Measurements from ENCODE around the gene TENT5C. TPM values are rescaled to one million over a fixed set of nuclear protein-coding genes. Genes with fewer than 3 reads are reported as not detected.
A peak's percentile ranks its signal among the peaks of the same experiment; 100 is the strongest.

Gene TENT5C
- total RNA-seq, 6 experiments from 2014 or later = 0.47 to 0.91 (median 0.75) TPM

DNA sequence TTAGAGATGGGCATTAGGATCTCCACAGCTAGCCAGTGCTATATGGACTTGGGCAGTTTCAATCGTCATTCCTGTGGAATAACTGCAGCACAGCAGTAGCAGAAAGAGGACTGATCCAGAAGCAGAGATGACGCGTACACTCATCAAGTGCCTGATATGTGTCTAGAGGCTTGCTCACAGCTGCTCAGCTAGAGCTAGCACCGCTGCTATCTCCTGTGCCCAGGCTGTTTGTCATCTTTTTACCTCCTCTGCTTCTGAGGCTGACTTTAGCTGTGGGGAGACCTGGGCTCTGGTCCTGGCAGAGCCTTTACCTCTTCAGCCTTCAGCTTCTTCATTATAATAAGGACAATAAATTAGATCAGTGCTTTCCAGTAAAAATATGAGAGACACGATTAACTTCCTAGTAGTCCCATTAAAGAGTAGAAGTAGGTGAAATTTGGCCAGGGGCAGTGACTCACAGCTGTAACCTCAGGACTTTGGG lies 5.3 kb downstream of the TENT5C start:
- Mint-ChIP-seq H3K9me3 (no peaks in the 10 kb centered on the region), H3K27ac (no peak overlapping the region), H3K27me3 (ENCODE audit: insufficient read depth) (peaks cover 6% of the 10 kb centered on the region), H3K4me3 (no peak overlapping the region), H3K4me1 (ENCODE audit: low read depth) (peaks cover 40% of the 10 kb centered on the region), H3K36me3 (ENCODE audit: low read depth) (no peaks in the 10 kb centered on the region)
- TF ChIP-seq, protein P1, sequence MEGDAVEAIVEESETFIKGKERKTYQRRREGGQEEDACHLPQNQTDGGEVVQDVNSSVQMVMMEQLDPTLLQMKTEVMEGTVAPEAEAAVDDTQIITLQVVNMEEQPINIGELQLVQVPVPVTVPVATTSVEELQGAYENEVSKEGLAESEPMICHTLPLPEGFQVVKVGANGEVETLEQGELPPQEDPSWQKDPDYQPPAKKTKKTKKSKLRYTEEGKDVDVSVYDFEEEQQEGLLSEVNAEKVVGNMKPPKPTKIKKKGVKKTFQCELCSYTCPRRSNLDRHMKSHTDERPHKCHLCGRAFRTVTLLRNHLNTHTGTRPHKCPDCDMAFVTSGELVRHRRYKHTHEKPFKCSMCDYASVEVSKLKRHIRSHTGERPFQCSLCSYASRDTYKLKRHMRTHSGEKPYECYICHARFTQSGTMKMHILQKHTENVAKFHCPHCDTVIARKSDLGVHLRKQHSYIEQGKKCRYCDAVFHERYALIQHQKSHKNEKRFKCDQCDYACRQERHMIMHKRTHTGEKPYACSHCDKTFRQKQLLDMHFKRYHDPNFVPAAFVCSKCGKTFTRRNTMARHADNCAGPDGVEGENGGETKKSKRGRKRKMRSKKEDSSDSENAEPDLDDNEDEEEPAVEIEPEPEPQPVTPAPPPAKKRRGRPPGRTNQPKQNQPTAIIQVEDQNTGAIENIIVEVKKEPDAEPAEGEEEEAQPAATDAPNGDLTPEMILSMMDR (IDR thresholded peaks at IDR 0.05) = no peak
- no peak for DNase-seq

GRCh38 chr1:117611894-117612483 lies 6.1 kb downstream of the TENT5C start:
- peaks cover 5% of the 10 kb centered on the region for H3K27me3 Mint-ChIP-seq (ENCODE audit: insufficient read depth)
- TF ChIP-seq, protein P1 (IDR thresholded peaks at IDR 0.05) = no peak
- DNase-seq = no peak
- no peaks in the 10 kb centered on the region for H3K36me3 Mint-ChIP-seq (ENCODE audit: low read depth)
- H3K27ac Mint-ChIP-seq = no peak overlapping the region
- peaks cover 40% of the 10 kb centered on the region for H3K4me1 Mint-ChIP-seq (ENCODE audit: low read depth)
- no peak overlapping the region for H3K4me3 Mint-ChIP-seq
- H3K9me3 Mint-ChIP-seq = no peaks in the 10 kb centered on the region

- H3K9me3 Mint-ChIP-seq = no peaks in the 10 kb centered on the region
- peaks cover 5% of the 10 kb centered on the region for H3K27me3 Mint-ChIP-seq (ENCODE audit: insufficient read depth)
- H3K36me3 Mint-ChIP-seq (ENCODE audit: low read depth) = no peaks in the 10 kb centered on the region
- DNase-seq = peak; percentile 83
- peaks cover 40% of the 10 kb centered on the region for H3K4me1 Mint-ChIP-seq (ENCODE audit: low read depth)
- TF ChIP-seq, protein P1 (IDR thresholded peaks at IDR 0.05) = no peak
- peak overlapping the region; percentile 70 for H3K27ac Mint-ChIP-seq
- no peak overlapping the region; the same call in 1 of the 2 replicates for H3K4me3 Mint-ChIP-seq
Measured at GRCh38 chr1:117612517-117613248, 6.8 kb downstream of the TENT5C start.

DNA sequence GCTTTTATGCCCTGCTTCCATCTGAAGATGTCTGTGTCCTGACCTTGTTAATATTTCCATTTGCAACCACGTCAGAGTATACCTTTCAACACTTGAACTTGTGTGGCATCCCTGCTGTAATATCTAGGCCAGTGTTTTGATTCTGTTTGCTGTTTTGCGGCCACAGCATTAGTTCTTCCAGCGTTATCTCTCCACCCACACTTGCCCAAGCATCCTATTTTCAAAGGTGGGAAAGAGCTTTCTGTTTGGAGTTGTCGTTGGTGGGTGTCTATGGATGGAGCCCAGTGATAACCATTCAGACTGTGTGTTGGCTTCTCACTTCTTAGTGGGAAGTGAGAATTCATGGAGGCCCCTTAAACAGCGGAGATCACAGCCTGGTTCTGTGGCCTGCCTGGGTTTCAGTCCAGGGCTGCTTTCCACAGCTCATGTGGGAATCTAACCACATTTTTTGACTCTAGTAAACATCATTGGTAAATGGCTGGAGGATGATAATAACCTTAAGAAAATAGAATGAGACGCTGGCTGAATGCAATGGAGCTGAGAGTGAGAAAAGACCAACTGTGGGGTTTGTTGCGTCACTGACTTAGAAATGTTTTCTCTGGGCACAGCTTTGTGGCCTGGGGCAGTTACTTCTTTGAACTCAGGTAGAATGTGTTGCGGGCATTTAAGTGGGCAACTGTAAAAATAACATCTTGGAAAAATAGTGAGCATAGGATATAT lies 7.6 kb downstream of the TENT5C start:
- no peaks in the 10 kb centered on the region for H3K36me3 Mint-ChIP-seq (ENCODE audit: low read depth)
- H3K4me1 Mint-ChIP-seq (ENCODE audit: low read depth) = peaks cover 40% of the 10 kb centered on the region
- no peaks in the 10 kb centered on the region for H3K9me3 Mint-ChIP-seq
- H3K27me3 Mint-ChIP-seq (ENCODE audit: insufficient read depth) = peaks cover 5% of the 10 kb centered on the region
- no peak for DNase-seq
- H3K27ac Mint-ChIP-seq = peak overlapping the region; percentile 70
- H3K4me3 Mint-ChIP-seq = no peak overlapping the region; the same call in 1 of the 2 replicates
- TF ChIP-seq, protein P1 (IDR thresholded peaks at IDR 0.05) = no peak

GRCh38 chr1:117613969-117614729 lies 8.3 kb downstream of the TENT5C start:
- H3K4me1 Mint-ChIP-seq (ENCODE audit: low read depth) = peaks cover 40% of the 10 kb centered on the region
- no peak overlapping the region for H3K27ac Mint-ChIP-seq
- H3K36me3 Mint-ChIP-seq (ENCODE audit: low read depth) = no peaks in the 10 kb centered on the region
- DNase-seq = no peak
- TF ChIP-seq, protein P1 (IDR thresholded peaks at IDR 0.05) = no peak
- H3K9me3 Mint-ChIP-seq = no peaks in the 10 kb centered on the region
- H3K4me3 Mint-ChIP-seq = no peak overlapping the region
- H3K27me3 Mint-ChIP-seq (ENCODE audit: insufficient read depth) = peaks cover 5% of the 10 kb centered on the region
